H9 (cell line): Measurements from ENCODE around the gene SRXN1. TPM values are rescaled to one million over a fixed set of nuclear protein-coding genes. Genes with fewer than 3 reads are reported as not detected.

Experiments used
- DNase-seq: peaks from one replicate; pipeline ENCODE4 v3.0.0-alpha.2; 2017
- H2AFZ ChIP-seq: one replicate; pipeline ENCODE4 v1.6.1; 2013; ENCODE audit warnings: mild to moderate bottlenecking, low read length, control low read depth, moderate library complexity
- H2AK5ac ChIP-seq: 2 replicates; pipeline ENCODE4 v1.6.1; 2013; ENCODE audit warnings: low read length, control low read depth, mixed read lengths; ENCODE audit not compliant: insufficient read length
- H2BK120ac ChIP-seq: one replicate; pipeline ENCODE4 v1.6.1; 2013; ENCODE audit warnings: low read depth, mild to moderate bottlenecking, low read length, control low read depth, inconsistent platforms; ENCODE audit not compliant: poor library complexity, severe bottlenecking
- H2BK12ac ChIP-seq: 2 replicates; pipeline ENCODE4 v1.6.1; 2013; ENCODE audit warnings: low read length, control low read depth, mixed read lengths, low read depth; ENCODE audit not compliant: insufficient read length
- H2BK15ac ChIP-seq: 2 replicates; pipeline ENCODE4 v1.6.1; 2013; ENCODE audit warnings: low read depth, low read length, control low read depth
- H2BK20ac ChIP-seq: one replicate; pipeline ENCODE4 v1.6.1; 2013; ENCODE audit warnings: low read depth, mild to moderate bottlenecking, low read length, control low read depth, inconsistent platforms; ENCODE audit not compliant: poor library complexity, severe bottlenecking
- H2BK5ac ChIP-seq: 2 replicates; pipeline ENCODE4 v1.6.1; 2013; ENCODE audit warnings: low read length, control low read depth, mixed read lengths; ENCODE audit not compliant: insufficient read length
- H3K14ac ChIP-seq: 2 replicates; pipeline ENCODE4 v1.6.1; 2013; ENCODE audit warnings: low read length, control low read depth; ENCODE audit not compliant: insufficient read depth
- H3K18ac ChIP-seq: 2 replicates; pipeline ENCODE4 v1.6.1; 2013; ENCODE audit warnings: low read depth, mild to moderate bottlenecking, mixed read lengths, low read length, control low read depth; ENCODE audit not compliant: insufficient read length
- H3K23ac ChIP-seq: 2 replicates; pipeline ENCODE4 v1.6.1; 2013; ENCODE audit warnings: low read length, control low read depth, mixed read lengths, low read depth; ENCODE audit not compliant: insufficient read length
- H3K23me2 ChIP-seq: 2 replicates; pipeline ENCODE4 v1.6.1; 2013; ENCODE audit warnings: low read depth, mild to moderate bottlenecking, mixed read lengths, low read length, control low read depth; ENCODE audit not compliant: insufficient read length, poor library complexity, severe bottlenecking
- H3K27ac ChIP-seq: 2 replicates; pipeline ENCODE4 v1.5.1; 2013; ENCODE audit warnings: low read length, control low read depth, mixed read lengths, low read depth; ENCODE audit not compliant: insufficient read length
- H3K27me3 ChIP-seq: 2 replicates; pipeline ENCODE4 v1.6.1; 2013; ENCODE audit warnings: low read length, control low read depth, inconsistent platforms; ENCODE audit not compliant: insufficient read depth
- H3K4ac ChIP-seq: 2 replicates; pipeline ENCODE4 v1.6.1; 2013; ENCODE audit warnings: low read depth, mild to moderate bottlenecking, control low read depth, inconsistent platforms, low read length, moderate library complexity
- H3K4me1 ChIP-seq: 2 replicates; pipeline ENCODE4 v1.6.1; 2013; ENCODE audit warnings: low read length, control low read depth, inconsistent platforms; ENCODE audit not compliant: insufficient read depth
- H3K4me2 ChIP-seq: 2 replicates; pipeline ENCODE4 v1.6.1; 2013; ENCODE audit warnings: low read length, control low read depth, mixed read lengths; ENCODE audit not compliant: insufficient read length, insufficient read depth
- H3K56ac ChIP-seq: 2 replicates; pipeline ENCODE4 v1.6.1; 2013; ENCODE audit warnings: low read depth, mild to moderate bottlenecking, mixed read lengths, low read length, control low read depth; ENCODE audit not compliant: insufficient read length
- H3K79me1 ChIP-seq: 2 replicates; pipeline ENCODE4 v1.6.1; 2013; ENCODE audit warnings: low read depth, mild to moderate bottlenecking, moderate library complexity, low read length, control low read depth, inconsistent platforms; ENCODE audit not compliant: insufficient read depth, poor library complexity, severe bottlenecking
- H3K79me2 ChIP-seq: 2 replicates; pipeline ENCODE4 v1.6.1; 2013; ENCODE audit warnings: low read length, control low read depth, inconsistent platforms; ENCODE audit not compliant: insufficient read depth
- H3K9ac ChIP-seq: 2 replicates; pipeline ENCODE4 v1.6.1; 2013; ENCODE audit warnings: low read length, control low read depth, mixed read lengths; ENCODE audit not compliant: insufficient read length; ENCODE audit errors: extremely low read depth
- H3K9me3 ChIP-seq: one replicate; pipeline ENCODE4 v1.6.1; 2013; ENCODE audit warnings: low read depth, low read length, inconsistent platforms; ENCODE audit not compliant: control insufficient read depth
- H3T11ph ChIP-seq: one replicate; pipeline ENCODE4 v1.6.1; 2013; ENCODE audit warnings: mild to moderate bottlenecking, low read length, control low read depth, inconsistent platforms
- H4K20me1 ChIP-seq: one replicate; pipeline ENCODE4 v1.6.1; 2013; ENCODE audit not compliant: control insufficient read depth, insufficient read length, insufficient read depth
- H4K5ac ChIP-seq: 2 replicates; pipeline ENCODE4 v1.6.1; 2013; ENCODE audit warnings: low read depth, mild to moderate bottlenecking, mixed read lengths, low read length, control low read depth; ENCODE audit not compliant: insufficient read length
- H4K8ac ChIP-seq: replicated peaks from 2 replicates; pipeline ENCODE4 v1.6.1; 2013; ENCODE audit warnings: low read length, control low read depth, mixed read lengths, low read depth; ENCODE audit not compliant: insufficient read length
- H4K91ac ChIP-seq: 2 replicates; pipeline ENCODE4 v1.6.1; 2013; ENCODE audit warnings: low read depth, mild to moderate bottlenecking, moderate library complexity, mixed read lengths, low read length, control low read depth; ENCODE audit not compliant: insufficient read length
- H3K27ac Mint-ChIP-seq, 3 experiments: 2 replicates in 2 of 3; 3 replicates in 1 of 3; pipeline ENCODE4 v1.8.0; 2020 to 2021; ENCODE audit warnings: mixed read lengths in 3 of 3, mild to moderate bottlenecking in 1 of 3, moderate library complexity in 1 of 3
- H3K27me3 Mint-ChIP-seq: 2 replicates; pipeline ENCODE4 v1.8.0; 2021; ENCODE audit warnings: low read depth, mild to moderate bottlenecking, moderate library complexity, mixed read lengths
- H3K36me3 Mint-ChIP-seq, 3 experiments: 2 replicates in 2 of 3; 3 replicates in 1 of 3; pipeline ENCODE4 v1.8.0; 2020 to 2021; ENCODE audit warnings: low read depth in 3 of 3, mixed read lengths in 3 of 3; ENCODE audit not compliant: insufficient read depth in 1 of 3
- H3K4me1 Mint-ChIP-seq, 2 experiments: 2 replicates each; pipeline ENCODE4 v1.8.0; 2020; ENCODE audit warnings: mixed read lengths in 2 of 2
- H3K4me3 Mint-ChIP-seq, 2 experiments: 2 replicates in 1 of 2; 3 replicates in 1 of 2; pipeline ENCODE4 v1.8.0; 2020 to 2021; ENCODE audit warnings: mild to moderate bottlenecking in 2 of 2, mixed read lengths in 2 of 2, moderate library complexity in 1 of 2
- H3K9me3 Mint-ChIP-seq, 2 experiments: 2 replicates in 1 of 2; 3 replicates in 1 of 2; pipeline ENCODE4 v1.8.0; 2020; ENCODE audit warnings: mild to moderate bottlenecking in 2 of 2, mixed read lengths in 2 of 2, moderate library complexity in 1 of 2
- CTCF ChIP-seq: fragments of 200-600 bp; sonication (generic); conservative IDR thresholded peaks from 3 replicates; pipeline ENCODE4 v1.8.0; 2021; ENCODE audit warnings: antibody characterized with exemption, mild to moderate bottlenecking
- WGBS: extraction: QIAGEN DNeasy Blood & Tissue Kit; methylation state at CpG from one replicate; pipeline ENCODE4 v1.1.7; 2013; ENCODE audit warnings: missing lambda C conversion rate, low lambda C conversion rate, mixed read lengths; ENCODE audit not compliant: insufficient read length; ENCODE audit errors: extremely low coverage; 5-methylcytosine and 5-hydroxymethylcytosine counted together
- total RNA-seq: library from RNA; stranded (reverse); gene quantifications from 2 replicates; pipeline ENCODE4 v1.2.1, GENCODE V29; 2021

Gene SRXN1
- total RNA-seq, 1 experiment from 2014 or later, result 25.7 TPM

- Histone ChIP-seq H2BK12ac (no peak overlapping the region), H3T11ph (no peak overlapping the region), H2AK5ac (no peak overlapping the region), H2BK20ac (no peak overlapping the region), H3K4me1 (peaks cover 8% of the 10 kb centered on the region; the same call in 1 of the 2 replicates), H3K18ac (no peak overlapping the region), H3K23ac (no peak overlapping the region), H4K8ac (no peak overlapping the region), H3K79me1 (no peaks in the 10 kb centered on the region), H2BK120ac (no peak overlapping the region), H2BK15ac (no peak overlapping the region), H3K79me2 (no peaks in the 10 kb centered on the region), H3K4me2 (no peak overlapping the region), H4K91ac (no peak overlapping the region), H4K20me1 (no peaks in the 10 kb centered on the region), H3K9ac (no peak overlapping the region), H3K14ac (peak overlapping the region; percentile 55; the same call in 1 of the 2 replicates), H2AFZ (no peak overlapping the region), H3K27ac (no peak overlapping the region), H3K9me3 (no peaks in the 10 kb centered on the region), H3K56ac (no peak overlapping the region), H3K4ac (no peak overlapping the region), H3K23me2 (no peaks in the 10 kb centered on the region), H2BK5ac (no peak overlapping the region), H3K27me3 (no peaks in the 10 kb centered on the region), H4K5ac (no peak overlapping the region)
- peak; percentile 74 for DNase-seq
- no peak overlapping the region for H3K27ac Mint-ChIP-seq
- H3K9me3 Mint-ChIP-seq, result no peaks in the 10 kb centered on the region
- peaks cover 7% of the 10 kb centered on the region for H3K27me3 Mint-ChIP-seq
- peak overlapping the region in 1 of 2 experiments; percentile 34; a peak in 1 of 5 replicates for H3K4me3 Mint-ChIP-seq
- WGBS, result no CpG with 5 or more reads among the region's 10 CpGs
- H3K4me1 Mint-ChIP-seq, result peaks cover 11 to 33% of the 10 kb centered on the region in 2 experiments
- H3K36me3 Mint-ChIP-seq, result no peaks in the 10 kb centered on the region
- TF ChIP-seq CTCF, result no peak
Observed at GRCh38 chr20:699811-700338, 46.9 kb upstream of the SRXN1 start.
